H9 (cell line): Measurements from ENCODE around the gene ARHGAP22. TPM values are rescaled to one million over a fixed set of nuclear protein-coding genes. Genes with fewer than 3 reads are reported as not detected.

Experiments used
- DNase-seq: peaks from one replicate; pipeline ENCODE4 v3.0.0-alpha.2; 2017
- H2AFZ ChIP-seq: one replicate; pipeline ENCODE4 v1.6.1; 2013; ENCODE audit warnings: mild to moderate bottlenecking, low read length, control low read depth, moderate library complexity
- H2AK5ac ChIP-seq: 2 replicates; pipeline ENCODE4 v1.6.1; 2013; ENCODE audit warnings: low read length, control low read depth, mixed read lengths; ENCODE audit not compliant: insufficient read length
- H2BK120ac ChIP-seq: one replicate; pipeline ENCODE4 v1.6.1; 2013; ENCODE audit warnings: low read depth, mild to moderate bottlenecking, low read length, control low read depth, inconsistent platforms; ENCODE audit not compliant: poor library complexity, severe bottlenecking
- H2BK12ac ChIP-seq: 2 replicates; pipeline ENCODE4 v1.6.1; 2013; ENCODE audit warnings: low read length, control low read depth, mixed read lengths, low read depth; ENCODE audit not compliant: insufficient read length
- H2BK15ac ChIP-seq: 2 replicates; pipeline ENCODE4 v1.6.1; 2013; ENCODE audit warnings: low read depth, low read length, control low read depth
- H2BK20ac ChIP-seq: one replicate; pipeline ENCODE4 v1.6.1; 2013; ENCODE audit warnings: low read depth, mild to moderate bottlenecking, low read length, control low read depth, inconsistent platforms; ENCODE audit not compliant: poor library complexity, severe bottlenecking
- H2BK5ac ChIP-seq: 2 replicates; pipeline ENCODE4 v1.6.1; 2013; ENCODE audit warnings: low read length, control low read depth, mixed read lengths; ENCODE audit not compliant: insufficient read length
- H3K14ac ChIP-seq: 2 replicates; pipeline ENCODE4 v1.6.1; 2013; ENCODE audit warnings: low read length, control low read depth; ENCODE audit not compliant: insufficient read depth
- H3K18ac ChIP-seq: 2 replicates; pipeline ENCODE4 v1.6.1; 2013; ENCODE audit warnings: low read depth, mild to moderate bottlenecking, mixed read lengths, low read length, control low read depth; ENCODE audit not compliant: insufficient read length
- H3K23ac ChIP-seq: 2 replicates; pipeline ENCODE4 v1.6.1; 2013; ENCODE audit warnings: low read length, control low read depth, mixed read lengths, low read depth; ENCODE audit not compliant: insufficient read length
- H3K23me2 ChIP-seq: 2 replicates; pipeline ENCODE4 v1.6.1; 2013; ENCODE audit warnings: low read depth, mild to moderate bottlenecking, mixed read lengths, low read length, control low read depth; ENCODE audit not compliant: insufficient read length, poor library complexity, severe bottlenecking
- H3K27ac ChIP-seq: 2 replicates; pipeline ENCODE4 v1.5.1; 2013; ENCODE audit warnings: low read length, control low read depth, mixed read lengths, low read depth; ENCODE audit not compliant: insufficient read length
- H3K27me3 ChIP-seq: 2 replicates; pipeline ENCODE4 v1.6.1; 2013; ENCODE audit warnings: low read length, control low read depth, inconsistent platforms; ENCODE audit not compliant: insufficient read depth
- H3K4ac ChIP-seq: 2 replicates; pipeline ENCODE4 v1.6.1; 2013; ENCODE audit warnings: low read depth, mild to moderate bottlenecking, control low read depth, inconsistent platforms, low read length, moderate library complexity
- H3K4me1 ChIP-seq: 2 replicates; pipeline ENCODE4 v1.6.1; 2013; ENCODE audit warnings: low read length, control low read depth, inconsistent platforms; ENCODE audit not compliant: insufficient read depth
- H3K4me2 ChIP-seq: 2 replicates; pipeline ENCODE4 v1.6.1; 2013; ENCODE audit warnings: low read length, control low read depth, mixed read lengths; ENCODE audit not compliant: insufficient read length, insufficient read depth
- H3K56ac ChIP-seq: 2 replicates; pipeline ENCODE4 v1.6.1; 2013; ENCODE audit warnings: low read depth, mild to moderate bottlenecking, mixed read lengths, low read length, control low read depth; ENCODE audit not compliant: insufficient read length
- H3K79me1 ChIP-seq: 2 replicates; pipeline ENCODE4 v1.6.1; 2013; ENCODE audit warnings: low read depth, mild to moderate bottlenecking, moderate library complexity, low read length, control low read depth, inconsistent platforms; ENCODE audit not compliant: insufficient read depth, poor library complexity, severe bottlenecking
- H3K79me2 ChIP-seq: 2 replicates; pipeline ENCODE4 v1.6.1; 2013; ENCODE audit warnings: low read length, control low read depth, inconsistent platforms; ENCODE audit not compliant: insufficient read depth
- H3K9ac ChIP-seq: 2 replicates; pipeline ENCODE4 v1.6.1; 2013; ENCODE audit warnings: low read length, control low read depth, mixed read lengths; ENCODE audit not compliant: insufficient read length; ENCODE audit errors: extremely low read depth
- H3K9me3 ChIP-seq: one replicate; pipeline ENCODE4 v1.6.1; 2013; ENCODE audit warnings: low read depth, low read length, inconsistent platforms; ENCODE audit not compliant: control insufficient read depth
- H3T11ph ChIP-seq: one replicate; pipeline ENCODE4 v1.6.1; 2013; ENCODE audit warnings: mild to moderate bottlenecking, low read length, control low read depth, inconsistent platforms
- H4K20me1 ChIP-seq: one replicate; pipeline ENCODE4 v1.6.1; 2013; ENCODE audit not compliant: control insufficient read depth, insufficient read length, insufficient read depth
- H4K5ac ChIP-seq: 2 replicates; pipeline ENCODE4 v1.6.1; 2013; ENCODE audit warnings: low read depth, mild to moderate bottlenecking, mixed read lengths, low read length, control low read depth; ENCODE audit not compliant: insufficient read length
- H4K8ac ChIP-seq: replicated peaks from 2 replicates; pipeline ENCODE4 v1.6.1; 2013; ENCODE audit warnings: low read length, control low read depth, mixed read lengths, low read depth; ENCODE audit not compliant: insufficient read length
- H4K91ac ChIP-seq: 2 replicates; pipeline ENCODE4 v1.6.1; 2013; ENCODE audit warnings: low read depth, mild to moderate bottlenecking, moderate library complexity, mixed read lengths, low read length, control low read depth; ENCODE audit not compliant: insufficient read length
- H3K27ac Mint-ChIP-seq, 3 experiments: 2 replicates in 2 of 3; 3 replicates in 1 of 3; pipeline ENCODE4 v1.8.0; 2020 to 2021; ENCODE audit warnings: mixed read lengths in 3 of 3, mild to moderate bottlenecking in 1 of 3, moderate library complexity in 1 of 3
- H3K27me3 Mint-ChIP-seq: 2 replicates; pipeline ENCODE4 v1.8.0; 2021; ENCODE audit warnings: low read depth, mild to moderate bottlenecking, moderate library complexity, mixed read lengths
- H3K36me3 Mint-ChIP-seq, 3 experiments: 2 replicates in 2 of 3; 3 replicates in 1 of 3; pipeline ENCODE4 v1.8.0; 2020 to 2021; ENCODE audit warnings: low read depth in 3 of 3, mixed read lengths in 3 of 3; ENCODE audit not compliant: insufficient read depth in 1 of 3
- H3K4me1 Mint-ChIP-seq, 2 experiments: 2 replicates each; pipeline ENCODE4 v1.8.0; 2020; ENCODE audit warnings: mixed read lengths in 2 of 2
- H3K4me3 Mint-ChIP-seq, 2 experiments: 2 replicates in 1 of 2; 3 replicates in 1 of 2; pipeline ENCODE4 v1.8.0; 2020 to 2021; ENCODE audit warnings: mild to moderate bottlenecking in 2 of 2, mixed read lengths in 2 of 2, moderate library complexity in 1 of 2
- H3K9me3 Mint-ChIP-seq, 2 experiments: 2 replicates in 1 of 2; 3 replicates in 1 of 2; pipeline ENCODE4 v1.8.0; 2020; ENCODE audit warnings: mild to moderate bottlenecking in 2 of 2, mixed read lengths in 2 of 2, moderate library complexity in 1 of 2
- WGBS: extraction: QIAGEN DNeasy Blood & Tissue Kit; methylation state at CpG from one replicate; pipeline ENCODE4 v1.1.7; 2013; ENCODE audit warnings: missing lambda C conversion rate, low lambda C conversion rate, mixed read lengths; ENCODE audit not compliant: insufficient read length; ENCODE audit errors: extremely low coverage; 5-methylcytosine and 5-hydroxymethylcytosine counted together
- total RNA-seq: library from RNA; stranded (reverse); gene quantifications from 2 replicates; pipeline ENCODE4 v1.2.1, GENCODE V29; 2021
- TF ChIP-seq, protein P1 (sequence below): fragments of 200-600 bp; sonication (generic); conservative IDR thresholded peaks from 3 replicates; pipeline ENCODE4 v1.8.0; 2021; ENCODE audit warnings: antibody characterized with exemption, mild to moderate bottlenecking

ARHGAP22 gene
- total RNA-seq, 1 experiment from 2014 or later: 7.4 TPM

DNA sequence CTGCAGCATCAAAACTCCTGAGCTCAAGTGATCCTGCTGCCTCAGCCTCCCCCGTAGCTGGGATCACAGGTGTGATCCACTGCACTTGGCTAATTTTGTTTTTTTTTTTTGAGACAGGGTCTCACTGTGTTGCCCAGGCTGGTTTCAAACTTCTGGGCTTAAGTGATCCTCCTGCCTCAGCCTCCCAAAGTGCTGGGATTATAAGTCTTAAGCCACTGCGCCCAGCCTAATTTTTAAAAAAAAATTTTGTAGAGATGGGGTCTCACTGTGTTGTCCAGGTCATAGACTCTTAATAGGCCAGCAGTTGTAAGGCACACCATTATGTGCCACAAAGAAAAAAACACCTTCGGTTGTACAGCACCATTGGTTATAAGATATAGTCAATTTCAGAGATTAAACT lies 176.0 kb downstream of the ARHGAP22 start:
- H2BK12ac ChIP-seq: no peak overlapping the region
- no peaks in the 10 kb centered on the region for H3K9me3 ChIP-seq
- H3K79me2 ChIP-seq: no peaks in the 10 kb centered on the region
- Mint-ChIP-seq H3K36me3 (peaks cover 0 to 28% (median 19%) of the 10 kb centered on the region in 3 experiments; a peak in 5 of 7 replicates), H3K4me1 (no peaks in the 10 kb centered on the region), H3K27me3 (no peaks in the 10 kb centered on the region), H3K4me3 (no peak overlapping the region), H3K27ac (no peak overlapping the region), H3K9me3 (no peaks in the 10 kb centered on the region)
- no peak overlapping the region for H3T11ph ChIP-seq
- TF ChIP-seq, protein P1, sequence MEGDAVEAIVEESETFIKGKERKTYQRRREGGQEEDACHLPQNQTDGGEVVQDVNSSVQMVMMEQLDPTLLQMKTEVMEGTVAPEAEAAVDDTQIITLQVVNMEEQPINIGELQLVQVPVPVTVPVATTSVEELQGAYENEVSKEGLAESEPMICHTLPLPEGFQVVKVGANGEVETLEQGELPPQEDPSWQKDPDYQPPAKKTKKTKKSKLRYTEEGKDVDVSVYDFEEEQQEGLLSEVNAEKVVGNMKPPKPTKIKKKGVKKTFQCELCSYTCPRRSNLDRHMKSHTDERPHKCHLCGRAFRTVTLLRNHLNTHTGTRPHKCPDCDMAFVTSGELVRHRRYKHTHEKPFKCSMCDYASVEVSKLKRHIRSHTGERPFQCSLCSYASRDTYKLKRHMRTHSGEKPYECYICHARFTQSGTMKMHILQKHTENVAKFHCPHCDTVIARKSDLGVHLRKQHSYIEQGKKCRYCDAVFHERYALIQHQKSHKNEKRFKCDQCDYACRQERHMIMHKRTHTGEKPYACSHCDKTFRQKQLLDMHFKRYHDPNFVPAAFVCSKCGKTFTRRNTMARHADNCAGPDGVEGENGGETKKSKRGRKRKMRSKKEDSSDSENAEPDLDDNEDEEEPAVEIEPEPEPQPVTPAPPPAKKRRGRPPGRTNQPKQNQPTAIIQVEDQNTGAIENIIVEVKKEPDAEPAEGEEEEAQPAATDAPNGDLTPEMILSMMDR: no peak
- H4K20me1 ChIP-seq: no peaks in the 10 kb centered on the region
- H4K91ac ChIP-seq: no peak overlapping the region
- no peak overlapping the region for H3K14ac ChIP-seq
- H4K8ac ChIP-seq: no peak overlapping the region
- H3K9ac ChIP-seq: no peak overlapping the region
- WGBS: no CpG with 5 or more reads among the region's 3 CpGs
- no peak overlapping the region for H2BK20ac ChIP-seq
- H2BK5ac ChIP-seq: no peak overlapping the region
- H2BK120ac ChIP-seq: no peak overlapping the region
- no peak overlapping the region for H3K4ac ChIP-seq
- H3K56ac ChIP-seq: no peak overlapping the region
- no peaks in the 10 kb centered on the region for H3K23me2 ChIP-seq
- H3K4me2 ChIP-seq: no peak overlapping the region
- no peak overlapping the region for H3K18ac ChIP-seq
- no peak overlapping the region for H2AFZ ChIP-seq
- H3K27ac ChIP-seq: no peak overlapping the region
- no peak overlapping the region for H2AK5ac ChIP-seq
- no peak overlapping the region for H2BK15ac ChIP-seq
- no peaks in the 10 kb centered on the region for H3K4me1 ChIP-seq
- H4K5ac ChIP-seq: no peak overlapping the region
- DNase-seq: no peak
- no peak overlapping the region for H3K23ac ChIP-seq
- H3K27me3 ChIP-seq: no peaks in the 10 kb centered on the region
- no peaks in the 10 kb centered on the region for H3K79me1 ChIP-seq
